Activated CD4-positive, alpha-beta T cell treated with anti-CD3 and anti-CD28 coated beads for 1 hour (primary cell): ENCODE measurements around the gene GRIN2C.
"Not testable (repeated sequence)": the region's sequence is repeated elsewhere in the genome, so short reads cannot be mapped to it uniquely, and the experiment has no call there.

Experiments used
- DNase-seq: peaks from one replicate; pipeline ENCODE4 v3.0.0-alpha.2; 2020

Gene GRIN2C

DNA sequence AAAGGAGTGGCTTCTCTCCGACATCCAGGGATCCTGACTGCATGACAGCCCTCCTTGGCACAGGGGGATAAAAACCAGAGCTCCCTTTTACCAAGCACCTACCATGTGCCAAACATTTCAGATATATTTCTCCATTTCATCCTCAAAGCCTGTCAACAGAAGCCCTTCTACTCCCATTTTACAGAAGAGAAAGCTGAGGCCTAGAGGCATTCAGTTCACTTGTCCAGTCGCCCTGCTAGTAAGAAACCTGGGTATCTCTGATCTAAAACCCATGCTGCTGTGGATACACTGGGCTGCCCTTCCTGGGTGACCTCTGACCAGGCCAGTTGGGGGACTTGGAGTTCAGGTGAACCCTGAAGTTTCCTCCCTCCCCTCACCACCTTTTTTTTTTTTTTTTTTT is 19.0 kb upstream of the GRIN2C start:
- no peak for DNase-seq

DNA sequence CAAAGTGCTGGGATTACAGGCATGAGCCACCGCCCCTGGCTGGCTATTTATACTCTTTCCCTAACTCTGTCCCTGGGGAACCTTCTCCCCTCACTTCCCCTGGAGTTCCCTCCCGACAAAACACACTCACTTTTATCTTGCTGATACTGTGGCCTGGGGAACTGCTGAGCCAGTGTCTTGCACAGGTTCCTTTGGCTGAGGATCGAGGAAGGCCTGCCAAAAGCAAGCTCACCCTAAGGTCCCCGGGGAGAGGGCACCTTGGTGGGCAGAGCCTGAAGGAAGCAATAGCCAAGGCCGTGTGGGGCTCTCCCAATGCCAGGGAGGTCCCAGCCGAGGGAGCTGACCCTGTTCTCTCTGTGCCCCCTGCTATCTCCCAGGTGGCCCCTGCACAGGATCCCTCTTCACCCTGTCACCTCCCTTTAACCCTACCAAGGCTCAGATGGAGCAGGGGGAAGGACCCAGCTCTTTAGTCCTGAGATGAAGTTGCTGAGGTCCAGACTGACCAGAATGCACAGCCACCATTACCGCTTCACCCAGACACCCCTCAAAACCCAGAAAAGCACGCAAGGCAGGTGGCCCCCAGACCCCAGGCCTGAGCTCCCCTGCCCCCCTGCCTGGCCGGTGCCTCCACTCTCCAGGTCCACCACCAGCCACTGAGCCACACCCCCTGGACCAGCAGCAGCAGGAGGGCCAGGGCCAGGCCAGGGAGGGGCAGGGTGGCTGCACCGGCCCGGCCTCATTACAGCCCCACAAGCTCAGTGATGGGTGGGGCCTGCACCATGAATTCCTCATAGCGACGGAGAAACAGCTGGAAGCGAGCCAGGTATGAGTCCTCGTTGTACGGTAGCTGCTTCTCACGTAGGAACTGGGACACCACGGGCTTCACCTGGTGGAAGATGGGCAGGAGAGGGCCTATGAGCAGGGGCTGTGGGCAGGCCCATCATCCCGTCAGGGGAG is 18.2 kb upstream of the GRIN2C start:
- no peak for DNase-seq

GRCh38 chr17:74875977-74876593 is 16.4 kb upstream of the GRIN2C start:
- no peak for DNase-seq

GRCh38 chr17:74875155-74875976 is 15.7 kb upstream of the GRIN2C start:
- DNase-seq: no peak

DNA sequence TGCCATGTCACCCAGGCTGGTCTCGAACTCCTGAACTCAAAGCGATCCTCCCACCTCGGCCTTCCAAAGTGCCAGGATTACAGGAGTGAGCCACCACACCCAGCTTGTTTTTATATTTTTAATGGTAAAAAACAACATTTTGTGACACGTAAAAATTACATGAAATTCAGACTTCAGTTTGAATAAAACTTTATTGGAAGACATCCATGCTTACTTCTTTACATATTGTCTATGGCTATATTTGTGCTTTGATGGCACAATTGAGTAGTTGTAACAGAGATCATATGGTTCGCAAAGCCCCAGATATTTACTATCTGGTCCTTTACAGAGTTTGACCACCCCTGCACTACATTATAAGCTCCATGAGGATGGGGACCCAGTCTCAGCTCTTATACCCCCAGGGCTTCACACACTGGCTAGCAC is 14.9 kb upstream of the GRIN2C start:
- DNase-seq: no peak

GRCh38 chr17:74873874-74874614 is 14.4 kb upstream of the GRIN2C start:
- no peak for DNase-seq

GRCh38 chr17:74873037-74873873 is 13.6 kb upstream of the GRIN2C start:
- DNase-seq: peak; percentile 99

DNA sequence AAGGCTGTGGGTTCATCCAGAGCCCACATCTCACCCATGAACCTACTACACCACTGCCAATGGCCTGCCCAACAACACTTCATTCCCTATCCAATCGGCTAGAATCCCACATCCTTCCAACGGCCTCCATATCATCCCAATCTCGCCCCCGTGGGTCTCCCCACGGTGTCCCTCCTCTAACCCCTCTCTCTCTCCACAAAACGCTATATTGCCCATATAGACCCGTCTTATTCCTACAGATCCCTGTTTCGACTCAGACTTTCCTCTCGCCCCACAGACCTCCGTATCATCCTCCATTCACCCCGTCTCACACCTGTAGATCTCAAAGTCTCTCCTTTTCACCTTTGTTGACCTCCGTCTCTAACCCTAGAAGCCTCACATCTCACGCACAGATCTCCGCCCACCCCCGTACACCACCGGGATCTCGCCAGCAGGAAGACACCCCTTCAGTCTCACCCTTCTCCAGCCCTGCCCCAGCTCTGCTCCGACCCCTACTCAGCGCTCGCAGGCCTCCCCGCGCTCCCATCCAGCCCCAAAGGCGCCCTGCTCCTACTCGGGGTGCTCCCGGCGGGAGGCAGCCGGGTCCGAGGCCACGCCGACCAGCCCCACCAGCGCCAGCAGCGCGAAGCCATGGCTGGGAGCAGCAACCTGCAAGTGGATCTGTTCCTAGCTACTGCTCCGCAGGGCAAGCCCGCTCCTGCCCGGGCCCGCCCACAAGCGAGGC is 12.8 kb upstream of the GRIN2C start, which contains the start of gene FDXR:
FDXR (minus strand) TSS at position 682 of the 724 bp plus-strand sequence; CDS start at position 632, 50 bp downstream.
- DNase-seq: no peak

GRCh38 chr17:74871356-74872076 is 11.8 kb upstream of the GRIN2C start:
- DNase-seq: no peak

GRCh38 chr17:74870512-74870911 is 10.8 kb upstream of the GRIN2C start:
- no peak for DNase-seq

DNA sequence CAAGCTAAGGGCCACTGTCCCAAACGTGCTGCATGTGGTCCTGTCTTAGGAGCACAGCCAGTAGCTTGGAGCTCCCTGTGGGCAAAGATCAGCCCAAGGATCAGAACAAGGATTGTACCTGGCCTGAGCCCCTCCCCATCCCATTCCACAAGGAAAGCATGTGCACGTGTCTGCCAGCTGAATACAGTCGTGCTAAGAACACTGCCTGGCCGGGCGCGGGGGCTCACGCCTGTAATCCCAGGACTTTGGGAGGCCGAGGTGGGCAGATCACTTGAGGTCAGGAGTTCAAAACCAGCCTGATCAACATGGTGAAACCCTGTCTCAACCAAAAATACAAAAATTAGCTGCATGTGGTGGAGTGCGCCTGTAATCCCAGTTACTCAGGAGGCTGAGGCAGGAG is 10.3 kb upstream of the GRIN2C start:
- not testable (repeated sequence) for DNase-seq

DNA sequence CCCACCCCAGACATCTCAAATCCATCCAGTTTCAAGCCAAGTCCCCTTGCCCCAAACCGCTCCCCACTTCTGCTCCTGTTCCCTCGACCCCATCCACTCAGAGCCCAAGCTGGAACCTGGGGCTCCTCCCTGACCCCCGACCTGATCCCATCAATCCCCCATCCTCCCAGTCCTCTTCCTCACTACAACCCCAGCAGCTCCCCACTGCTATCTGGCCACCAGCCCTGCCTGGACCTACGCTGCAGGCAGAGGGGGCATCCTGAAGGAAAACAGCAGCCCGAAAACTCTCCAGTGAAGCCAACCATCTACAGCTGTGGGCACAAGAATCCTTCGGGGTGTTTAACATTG is 9.2 kb upstream of the GRIN2C start:
- no peak for DNase-seq

DNA sequence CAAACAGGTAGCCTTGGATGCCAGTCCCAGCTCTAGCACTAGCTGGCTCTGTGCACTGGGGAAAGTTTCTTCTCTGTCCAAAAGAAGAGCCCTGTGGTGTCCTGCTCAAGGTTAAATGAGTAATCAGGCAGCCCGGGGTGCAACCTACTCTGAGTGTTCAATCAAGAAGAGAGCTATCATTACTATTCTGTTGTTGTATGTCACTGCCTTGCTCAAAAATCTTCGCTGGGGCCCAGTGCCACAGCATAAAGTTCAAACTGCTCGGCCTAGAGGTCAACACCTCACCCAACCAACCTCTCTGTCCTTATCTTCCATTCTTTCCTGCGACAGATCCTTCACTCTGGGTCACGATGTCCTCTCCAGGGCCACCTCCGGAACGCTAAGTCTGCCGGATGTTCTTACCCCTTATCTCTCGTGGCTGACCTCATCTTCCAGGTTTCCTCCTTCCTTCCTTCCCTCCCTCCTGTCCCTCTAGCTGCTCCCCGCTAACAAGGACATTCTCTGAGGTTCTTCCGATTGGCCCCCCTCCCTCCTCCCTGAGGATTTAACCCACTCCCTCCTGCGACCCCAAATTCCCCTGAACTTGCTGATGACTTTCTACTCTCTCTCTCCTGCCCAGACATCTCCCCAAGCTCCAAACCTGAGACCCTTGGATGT is 8.7 kb upstream of the GRIN2C start:
- DNase-seq: no peak

- no peak for DNase-seq
These were observed 6.6 kb upstream of the GRIN2C start for GRCh38 chr17:74866198-74866835.

DNA sequence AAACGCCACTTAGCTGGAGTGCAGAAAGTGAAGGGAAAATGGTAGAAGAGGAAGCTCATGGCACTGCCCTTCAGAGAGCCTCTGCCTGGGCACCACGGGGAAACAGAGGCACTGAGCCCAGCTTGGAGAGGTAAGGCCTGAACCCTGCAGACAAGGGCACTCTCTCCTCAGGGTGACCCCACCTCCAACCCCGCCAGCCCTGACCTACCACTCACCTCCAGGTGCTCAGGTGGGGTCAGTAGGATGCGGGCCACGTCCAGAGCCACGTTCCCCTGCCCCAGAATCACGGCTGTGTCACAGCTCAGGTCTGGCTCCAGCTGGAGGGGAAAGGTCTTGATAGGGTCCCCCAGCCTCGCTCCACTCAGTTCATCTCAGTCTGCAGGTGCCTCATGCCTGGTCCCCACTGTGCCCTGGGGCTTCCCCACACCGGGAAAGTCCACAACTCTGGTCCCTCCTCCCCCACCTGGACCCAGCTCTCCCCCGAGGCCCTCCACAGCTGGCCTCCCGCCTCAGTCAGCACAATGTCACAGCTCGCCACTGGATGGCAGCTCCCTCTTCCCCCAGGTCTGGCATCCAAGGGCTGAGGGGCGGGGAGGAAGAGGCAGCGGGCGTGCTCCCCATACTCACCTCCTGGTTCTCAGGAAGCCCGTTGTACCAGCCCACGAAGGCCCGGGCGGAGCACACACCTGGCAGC is 6.0 kb upstream of the GRIN2C start:
- DNase-seq: no peak

GRCh38 chr17:74864866-74865395 is 5.2 kb upstream of the GRIN2C start:
- DNase-seq: peak; percentile 55

- no peak for DNase-seq
These were observed 4.7 kb upstream of the GRIN2C start for GRCh38 chr17:74864297-74864865.
